Measurements from ENCODE around the gene DSG2.
"Not testable (repeated sequence)": the region's sequence is repeated elsewhere in the genome, so short reads cannot be mapped to it uniquely, and the experiment has no call there.

The DSG2 gene

GRCh38 chr18:31500051-31500688, 2.2 kb downstream of the DSG2 start:
- no peak for TF ChIP-seq CTCF (conservative IDR thresholded peaks at IDR 0.05; ENCODE audit: low read depth, low read length)
- no peak for DNase-seq (ENCODE audit: low read depth)
- no peak overlapping the region for H3K4me3 ChIP-seq (ENCODE audit: low read length)

- TF ChIP-seq CTCF (conservative IDR thresholded peaks at IDR 0.05; ENCODE audit: low read depth, low read length) = no peak
- H3K4me3 ChIP-seq (ENCODE audit: low read length) = no peak overlapping the region
- DNase-seq (ENCODE audit: low read depth) = no peak
Observed at GRCh38 chr18:31503011-31503410, 5.0 kb downstream of the DSG2 start.

GRCh38 chr18:31504455-31505147, 6.6 kb downstream of the DSG2 start:
- TF ChIP-seq CTCF (conservative IDR thresholded peaks at IDR 0.05; ENCODE audit: low read depth, low read length) = no peak
- H3K4me3 ChIP-seq (ENCODE audit: low read length) = no peak overlapping the region
- no peak for DNase-seq (ENCODE audit: low read depth)

- no peak for TF ChIP-seq CTCF (conservative IDR thresholded peaks at IDR 0.05; ENCODE audit: low read depth, low read length)
- H3K4me3 ChIP-seq (ENCODE audit: low read length) = no peak overlapping the region
- DNase-seq (ENCODE audit: low read depth) = no peak
Observed at GRCh38 chr18:31505156-31505555, 7.2 kb downstream of the DSG2 start.

- TF ChIP-seq CTCF (conservative IDR thresholded peaks at IDR 0.05; ENCODE audit: low read depth, low read length) = peak; percentile 56
- no peak overlapping the region for H3K4me3 ChIP-seq (ENCODE audit: low read length)
- DNase-seq (ENCODE audit: low read depth) = no peak
Observed at GRCh38 chr18:31506024-31506742, 8.2 kb downstream of the DSG2 start.

- not testable (repeated sequence) for H3K4me3 ChIP-seq (ENCODE audit: low read length); DNase-seq (ENCODE audit: low read depth)
Observed at GRCh38 chr18:31507124-31507523, 9.1 kb downstream of the DSG2 start.

GRCh38 chr18:31508781-31509180, 10.8 kb downstream of the DSG2 start:
- no peak for TF ChIP-seq CTCF (conservative IDR thresholded peaks at IDR 0.05; ENCODE audit: low read depth, low read length)
- peak; percentile 42 for DNase-seq (ENCODE audit: low read depth)
- no peak overlapping the region for H3K4me3 ChIP-seq (ENCODE audit: low read length)

All from retinal pigment epithelial cell (primary cell).